ENCODE results near the gene INSIG1.

DNA sequence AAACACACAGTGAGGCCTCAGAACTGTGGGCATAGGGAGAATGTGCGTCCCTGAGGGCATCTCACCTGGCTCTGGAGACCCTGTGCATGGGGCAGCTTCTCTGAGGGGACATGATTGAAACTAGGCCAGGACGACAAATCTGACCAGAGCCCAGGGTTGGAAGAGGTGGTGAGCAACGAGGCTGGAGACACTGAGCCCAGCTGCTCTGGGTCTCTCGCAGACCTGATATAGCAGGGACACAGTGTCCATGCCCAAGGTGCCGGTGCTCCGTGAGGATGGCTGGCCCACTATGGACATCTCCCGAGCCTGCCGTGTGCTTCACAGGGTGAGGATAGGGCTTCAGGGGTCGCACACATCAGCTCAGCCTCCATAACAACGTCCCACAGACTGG is 49.3 kb upstream of the INSIG1 start:
- TF ChIP-seq SP1 (IDR thresholded peaks at IDR 0.05) (no peak), ZNF384 (IDR thresholded peaks at IDR 0.05) (no peak), SUZ12 (IDR thresholded peaks at IDR 0.05) (no peak), ARNT (IDR thresholded peaks at IDR 0.05) (no peak), TARDBP (IDR thresholded peaks at IDR 0.05) (no peak), BHLHE40 (IDR thresholded peaks at IDR 0.05; ENCODE audit: borderline replicate concordance) (no peak), FOXA1 (IDR thresholded peaks at IDR 0.05) (no peak), FOXK2 (IDR thresholded peaks at IDR 0.05) (no peak)
- TF ChIP-seq, protein P1, sequence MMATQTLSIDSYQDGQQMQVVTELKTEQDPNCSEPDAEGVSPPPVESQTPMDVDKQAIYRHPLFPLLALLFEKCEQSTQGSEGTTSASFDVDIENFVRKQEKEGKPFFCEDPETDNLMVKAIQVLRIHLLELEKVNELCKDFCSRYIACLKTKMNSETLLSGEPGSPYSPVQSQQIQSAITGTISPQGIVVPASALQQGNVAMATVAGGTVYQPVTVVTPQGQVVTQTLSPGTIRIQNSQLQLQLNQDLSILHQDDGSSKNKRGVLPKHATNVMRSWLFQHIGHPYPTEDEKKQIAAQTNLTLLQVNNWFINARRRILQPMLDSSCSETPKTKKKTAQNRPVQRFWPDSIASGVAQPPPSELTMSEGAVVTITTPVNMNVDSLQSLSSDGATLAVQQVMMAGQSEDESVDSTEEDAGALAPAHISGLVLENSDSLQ (IDR thresholded peaks at IDR 0.05): no peak

All from HEK293T (cell line).